CD4-positive, CD25-positive, alpha-beta regulatory T cell (primary cell): ENCODE results near the gene TTC39A. TPM values are rescaled to one million over a fixed set of nuclear protein-coding genes. Genes with fewer than 3 reads are reported as not detected.

Experiments used
- ATAC-seq, 2 donors: fragments of 150-1000 bp; cut with Tn5 transposase; one replicate each; pipeline ENCODE4 v1.10.0; 2021; ENCODE audit warnings: low read depth in 2 of 2, moderate number of reproducible peaks in 2 of 2, moderate library complexity in 1 of 2
- DNase-seq, 3 donors: peaks; one replicate each; pipeline versions ENCODE4 v3.0.0 to v3.0.0-alpha.2; 2012 to 2022; ENCODE audit warnings: mixed read lengths in 1 of 3
- H3K27ac ChIP-seq: one replicate; pipeline ENCODE4 v1.7.0; 2013; ENCODE audit warnings: mild to moderate bottlenecking, low read length; ENCODE audit not compliant: insufficient read depth, poor library complexity, severe bottlenecking
- H3K27me3 ChIP-seq: one replicate; pipeline ENCODE4 v1.7.0; 2013; ENCODE audit warnings: low read length; ENCODE audit not compliant: control insufficient read depth, insufficient read depth
- H3K36me3 ChIP-seq: one replicate; pipeline ENCODE4 v1.7.0; 2013; ENCODE audit warnings: mild to moderate bottlenecking, low read length, moderate library complexity; ENCODE audit not compliant: control insufficient read depth, insufficient read depth
- H3K4me1 ChIP-seq: 2 replicates; pipeline ENCODE4 v1.7.0; 2013; ENCODE audit warnings: mild to moderate bottlenecking, low read length; ENCODE audit not compliant: insufficient read depth, control insufficient read depth, poor library complexity, severe bottlenecking
- H3K4me3 ChIP-seq: one replicate; pipeline ENCODE4 v1.7.0; 2013; ENCODE audit warnings: low read depth, mild to moderate bottlenecking, low read length, moderate library complexity
- H3K9me3 ChIP-seq, 2 experiments: 1 replicate in 1 of 2; 2 replicates in 1 of 2; pipeline ENCODE4 v1.7.0; 2013; ENCODE audit warnings: low read length in 2 of 2, mild to moderate bottlenecking in 1 of 2, moderate library complexity in 1 of 2; ENCODE audit not compliant: control insufficient read depth in 2 of 2
- H3K27ac Mint-ChIP-seq, 3 donors: one replicate each; pipeline ENCODE4 v1.8.0; 2020 to 2022; ENCODE audit warnings: mild to moderate bottlenecking in 3 of 3, mixed read lengths in 3 of 3, moderate library complexity in 2 of 3
- H3K27me3 Mint-ChIP-seq: one replicate; pipeline ENCODE4 v1.8.0; 2022; ENCODE audit warnings: mild to moderate bottlenecking, mixed read lengths
- H3K36me3 Mint-ChIP-seq: one replicate; pipeline ENCODE4 v1.8.0; 2020; ENCODE audit warnings: mixed read lengths
- H3K4me1 Mint-ChIP-seq, 4 donors: one replicate each; pipeline ENCODE4 v1.8.0; 2020 to 2022; ENCODE audit warnings: mixed read lengths in 4 of 4, mild to moderate bottlenecking in 1 of 4
- H3K4me3 Mint-ChIP-seq, 4 donors: one replicate each; pipeline ENCODE4 v1.8.0; 2020 to 2022; ENCODE audit warnings: mild to moderate bottlenecking in 4 of 4, mixed read lengths in 4 of 4, moderate library complexity in 3 of 4
- H3K9me3 Mint-ChIP-seq, 7 donors: one replicate each; pipeline ENCODE4 v1.8.0; 2020 to 2022; ENCODE audit warnings: mixed read lengths in 7 of 7, mild to moderate bottlenecking in 3 of 7, moderate library complexity in 2 of 7
- polyA plus RNA-seq, 4 donors: library from polyadenylated mRNA; unstranded; fragments of 300-500 nt; fragmentation: Illumina TruSeq; gene quantifications; one replicate each; pipeline ENCODE4 v1.2.3, GENCODE V29; 2021
- total RNA-seq: library from RNA; stranded (reverse); gene quantifications from one replicate; pipeline ENCODE4 v1.2.3, GENCODE V29; 2022

TTC39A gene
- total and polyA plus RNA-seq, 5 donors from 2014 or later, result 0.09 TPM; not detected in 4

DNA sequence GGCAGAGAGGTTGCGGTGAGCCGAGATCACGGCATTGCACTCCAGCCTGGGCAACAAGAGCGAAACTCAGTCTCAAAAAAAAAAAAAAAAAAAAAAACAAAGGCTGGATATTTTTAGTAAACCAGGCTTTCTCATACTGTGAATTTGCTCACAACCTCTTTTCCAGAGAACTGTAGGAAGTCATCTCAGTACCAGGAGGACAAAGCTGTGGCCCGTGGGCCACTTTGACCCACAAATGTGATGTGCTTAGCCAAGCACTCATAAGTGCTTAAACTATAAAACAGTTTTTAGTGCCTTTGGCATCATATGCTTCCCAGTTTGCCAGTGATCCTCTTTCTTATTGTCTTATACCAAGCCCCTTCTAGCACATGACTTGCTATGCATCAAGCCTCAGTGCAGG lies 47.8 kb downstream of the TTC39A start:
- H3K27me3 Mint-ChIP-seq, result no peaks in the 10 kb centered on the region
- Histone ChIP-seq H3K4me3 (no peak overlapping the region), H3K4me1 (no peaks in the 10 kb centered on the region), H3K9me3 (no peaks in the 10 kb centered on the region), H3K36me3 (no peaks in the 10 kb centered on the region), H3K27ac (no peak overlapping the region), H3K27me3 (no peaks in the 10 kb centered on the region)
- ATAC-seq, result no peak
- no peak for DNase-seq
- no peak overlapping the region for H3K4me3 Mint-ChIP-seq
- no peaks in the 10 kb centered on the region for H3K9me3 Mint-ChIP-seq
- no peak overlapping the region for H3K27ac Mint-ChIP-seq
- peaks cover 7% of the 10 kb centered on the region for H3K36me3 Mint-ChIP-seq
- no peaks in the 10 kb centered on the region for H3K4me1 Mint-ChIP-seq

DNA sequence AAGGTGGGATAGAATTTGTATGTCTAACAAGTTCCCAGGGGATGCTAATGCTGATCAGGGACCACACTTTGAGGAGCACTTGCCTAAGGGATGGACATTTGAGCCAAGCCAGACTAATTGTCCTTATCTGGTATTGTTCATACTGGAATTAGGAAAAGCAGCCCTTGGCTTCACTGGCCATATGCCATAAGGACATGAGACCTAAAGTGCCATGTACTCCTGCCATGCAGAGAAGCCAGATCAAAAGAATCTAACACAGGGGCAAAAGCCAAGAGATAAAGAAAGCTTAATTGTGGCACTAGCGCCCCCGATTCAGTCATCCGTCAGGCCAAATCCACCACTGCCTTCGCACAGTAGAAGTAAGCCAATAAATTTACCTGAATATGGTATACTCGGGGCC lies 48.6 kb downstream of the TTC39A start:
- no peaks in the 10 kb centered on the region for H3K9me3 Mint-ChIP-seq
- no peaks in the 10 kb centered on the region for H3K27me3 ChIP-seq
- H3K4me1 Mint-ChIP-seq, result no peaks in the 10 kb centered on the region
- no peak overlapping the region for H3K4me3 ChIP-seq
- no peaks in the 10 kb centered on the region for H3K36me3 ChIP-seq
- ATAC-seq (no peak), DNase-seq (no peak)
- peaks cover 9% of the 10 kb centered on the region for H3K36me3 Mint-ChIP-seq
- H3K27me3 Mint-ChIP-seq, result no peaks in the 10 kb centered on the region
- H3K27ac Mint-ChIP-seq, result no peak overlapping the region
- no peak overlapping the region for H3K27ac ChIP-seq
- H3K4me3 Mint-ChIP-seq, result no peak overlapping the region
- no peaks in the 10 kb centered on the region for H3K9me3 ChIP-seq
- no peaks in the 10 kb centered on the region for H3K4me1 ChIP-seq

DNA sequence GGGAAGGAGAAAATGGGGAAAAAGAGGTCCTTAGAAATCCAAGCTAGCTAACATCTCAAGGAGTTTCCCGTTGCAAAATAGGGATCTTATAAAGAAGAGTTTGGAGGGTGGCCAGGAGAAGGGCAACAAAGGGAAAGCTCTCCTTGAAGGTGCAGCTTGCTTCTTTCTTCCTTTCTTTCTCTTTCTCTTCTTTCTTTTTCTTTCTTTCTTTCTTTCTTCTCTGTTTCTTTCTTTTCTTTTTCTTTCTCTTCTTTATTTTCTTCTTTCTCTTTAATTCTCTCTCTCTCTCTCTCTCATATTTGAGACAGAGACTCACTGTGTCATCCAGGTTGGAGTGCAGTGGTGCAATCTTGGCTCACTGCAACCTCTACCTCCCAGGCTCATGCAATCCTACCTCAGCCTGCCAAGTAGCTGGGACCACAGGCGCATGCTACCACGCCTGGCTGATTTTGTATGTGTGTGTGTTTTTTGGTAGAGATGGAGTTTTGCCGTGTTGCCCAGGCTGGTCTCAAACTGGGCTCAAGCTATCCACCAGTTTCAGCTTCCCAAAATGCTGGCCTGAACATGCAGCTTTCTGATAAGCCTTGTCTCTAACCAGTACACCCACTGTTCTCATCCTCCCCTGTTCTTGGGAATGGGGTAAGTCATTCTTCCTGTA lies 49.9 kb downstream of the TTC39A start:
- no peak for ATAC-seq
- Histone ChIP-seq H3K27me3 (no peaks in the 10 kb centered on the region), H3K36me3 (peaks cover 6% of the 10 kb centered on the region), H3K4me1 (no peaks in the 10 kb centered on the region), H3K4me3 (no peak overlapping the region), H3K9me3 (no peaks in the 10 kb centered on the region), H3K27ac (no peak overlapping the region)
- DNase-seq, result no peak
- H3K27ac Mint-ChIP-seq, result no peak overlapping the region
- H3K27me3 Mint-ChIP-seq, result no peaks in the 10 kb centered on the region
- H3K4me1 Mint-ChIP-seq, result no peaks in the 10 kb centered on the region
- H3K4me3 Mint-ChIP-seq, result no peak overlapping the region
- no peaks in the 10 kb centered on the region for H3K9me3 Mint-ChIP-seq
- peaks cover 9% of the 10 kb centered on the region for H3K36me3 Mint-ChIP-seq

DNA sequence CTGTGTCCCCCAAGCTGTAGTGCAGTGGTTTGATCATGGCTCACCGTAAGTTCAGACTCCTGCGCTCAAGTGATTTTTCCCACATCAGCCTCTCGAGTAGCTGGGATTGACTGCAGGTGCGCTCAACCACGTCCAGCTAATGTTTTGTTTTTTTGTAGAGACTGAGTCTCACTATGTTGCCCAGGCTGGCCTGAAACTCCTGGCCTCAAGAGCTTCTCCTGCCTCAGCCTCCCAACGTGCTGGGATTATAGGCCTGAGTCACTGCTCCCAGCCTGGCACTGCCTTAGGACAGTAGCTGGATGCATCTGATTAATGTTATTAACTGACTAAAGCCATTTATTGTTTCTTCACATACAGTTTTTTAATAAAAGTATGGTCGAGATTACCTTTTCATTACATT lies 54.1 kb downstream of the TTC39A start:
- no peak overlapping the region for H3K27ac Mint-ChIP-seq

DNA sequence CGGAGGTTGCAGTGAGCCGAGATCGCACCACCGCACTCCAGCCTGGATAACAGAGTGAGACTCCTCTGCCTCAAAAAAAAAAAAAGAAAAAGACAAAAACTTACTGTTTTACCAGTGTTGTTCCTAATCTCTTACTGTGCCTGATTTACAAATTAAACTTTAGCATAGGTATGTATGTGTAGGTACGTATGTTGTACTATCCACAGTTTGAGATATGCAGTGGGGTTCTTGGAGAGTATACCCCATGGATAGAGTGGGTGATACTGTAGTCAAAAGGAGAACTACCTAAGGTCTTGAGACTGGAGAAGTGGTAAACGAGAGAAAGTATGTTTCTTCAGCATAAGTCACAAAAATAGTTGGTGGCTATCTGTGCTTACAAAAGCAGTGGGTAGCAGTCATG lies 55.7 kb downstream of the TTC39A start:
- Mint-ChIP-seq H3K4me1 (peaks cover 0 to 2% (median under 1%) of the 10 kb centered on the region in 4 donors), H3K4me3 (no peak overlapping the region), H3K36me3 (peaks cover 21% of the 10 kb centered on the region), H3K27me3 (no peaks in the 10 kb centered on the region), H3K27ac (no peak overlapping the region), H3K9me3 (no peaks in the 10 kb centered on the region)
- H3K4me3 ChIP-seq, result no peak overlapping the region
- peaks cover 30% of the 10 kb centered on the region for H3K36me3 ChIP-seq
- no peaks in the 10 kb centered on the region for H3K9me3 ChIP-seq
- DNase-seq, result no peak
- no peak for ATAC-seq
- no peaks in the 10 kb centered on the region for H3K27me3 ChIP-seq
- H3K4me1 ChIP-seq, result no peaks in the 10 kb centered on the region
- no peak overlapping the region for H3K27ac ChIP-seq

More for the DNA sequence above, 54.1 kb downstream of the TTC39A start:
- H3K27me3 ChIP-seq, result no peaks in the 10 kb centered on the region
- peaks cover 15% of the 10 kb centered on the region for H3K36me3 ChIP-seq
- Mint-ChIP-seq H3K27me3 (no peaks in the 10 kb centered on the region), H3K4me3 (no peak overlapping the region), H3K36me3 (peaks cover 13% of the 10 kb centered on the region), H3K9me3 (no peaks in the 10 kb centered on the region), H3K4me1 (peaks cover 0 to 1% (median 0%) of the 10 kb centered on the region in 4 donors)
- ATAC-seq, result no peak
- DNase-seq, result no peak
- no peak overlapping the region for H3K4me3 ChIP-seq
- no peak overlapping the region for H3K27ac ChIP-seq
- no peaks in the 10 kb centered on the region for H3K4me1 ChIP-seq
- H3K9me3 ChIP-seq, result no peaks in the 10 kb centered on the region

DNA sequence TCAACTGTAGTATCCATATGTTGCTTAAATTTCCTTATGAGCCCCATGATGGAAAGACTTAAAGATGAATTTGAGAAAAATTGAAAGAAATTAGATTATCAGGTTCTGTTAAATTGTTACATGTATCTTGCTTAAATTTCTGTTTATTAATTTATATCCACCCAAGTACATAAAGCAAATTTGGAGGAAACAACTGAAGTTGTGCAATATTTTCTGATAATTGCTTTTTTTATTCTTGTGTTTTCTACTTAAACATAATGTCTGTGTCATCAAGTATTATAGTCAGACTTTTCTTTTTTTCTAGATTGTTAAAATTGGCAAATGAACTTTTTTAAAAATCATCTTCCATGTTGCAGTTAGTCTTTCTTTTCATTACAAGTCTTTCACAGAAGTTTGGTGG lies 57.4 kb downstream of the TTC39A start:
- Mint-ChIP-seq H3K36me3 (peaks cover 17% of the 10 kb centered on the region), H3K9me3 (no peaks in the 10 kb centered on the region), H3K27me3 (no peaks in the 10 kb centered on the region), H3K4me3 (no peak overlapping the region), H3K4me1 (peaks cover 7 to 9% (median 8%) of the 10 kb centered on the region in 4 donors), H3K27ac (no peak overlapping the region)
- DNase-seq, result no peak
- no peak for ATAC-seq
- H3K27me3 ChIP-seq, result no peaks in the 10 kb centered on the region
- no peaks in the 10 kb centered on the region for H3K9me3 ChIP-seq
- peaks cover 5% of the 10 kb centered on the region for H3K4me1 ChIP-seq
- H3K36me3 ChIP-seq, result peaks cover 30% of the 10 kb centered on the region
- H3K27ac ChIP-seq, result no peak overlapping the region
- H3K4me3 ChIP-seq, result no peak overlapping the region

DNA sequence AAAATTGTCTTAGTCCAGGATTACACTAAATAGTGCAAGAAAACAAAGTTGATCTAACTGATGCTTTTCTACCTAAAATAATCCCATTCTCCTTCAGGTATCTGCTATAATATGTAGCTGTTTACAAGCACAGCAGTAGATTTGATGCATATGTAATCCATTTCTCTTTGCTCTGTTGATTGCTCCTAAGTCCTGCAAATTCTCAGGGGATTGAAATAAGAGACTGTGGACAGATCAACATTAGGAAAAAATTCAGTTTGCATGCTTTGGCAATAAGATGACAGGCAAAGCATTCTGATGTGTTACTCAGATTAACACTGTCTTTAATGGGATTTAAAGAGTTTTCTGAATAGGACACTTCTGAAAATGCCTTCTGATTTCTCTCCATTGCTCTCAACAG lies 59.6 kb downstream of the TTC39A start:
- Mint-ChIP-seq H3K36me3 (peaks cover 15% of the 10 kb centered on the region), H3K27me3 (no peaks in the 10 kb centered on the region), H3K27ac (peak overlapping the region in 1 of 3 donors; percentile 2)

DNA sequence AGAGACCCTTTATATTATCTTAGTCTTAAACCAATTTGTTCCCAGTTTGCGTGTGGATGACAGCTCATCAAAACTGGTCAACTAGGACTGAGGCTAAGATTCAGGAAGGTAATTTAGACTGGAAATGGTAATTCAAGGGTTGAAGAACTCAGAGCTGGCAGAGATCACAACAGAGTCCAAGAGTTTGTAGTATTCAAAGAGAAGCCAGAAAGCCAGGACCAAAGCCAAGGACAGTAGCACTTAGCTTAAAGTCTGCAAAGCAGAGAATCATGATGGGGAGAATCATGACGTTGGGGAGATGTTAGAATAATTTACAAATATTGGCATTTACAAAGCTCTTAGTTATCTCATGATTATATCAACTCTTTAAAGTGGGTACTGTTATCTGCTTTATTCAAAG lies 61.7 kb downstream of the TTC39A start:
- H3K36me3 ChIP-seq, result peaks cover 24% of the 10 kb centered on the region
- H3K4me3 ChIP-seq, result no peak overlapping the region
- ATAC-seq (no peak), DNase-seq (no peak)
- Mint-ChIP-seq H3K27ac (peak overlapping the region; percentile 55 to 65 (median 57)), H3K4me3 (no peak overlapping the region), H3K4me1 (peaks cover 19 to 46% (median 40%) of the 10 kb centered on the region in 4 donors), H3K27me3 (no peaks in the 10 kb centered on the region), H3K36me3 (peaks cover 12% of the 10 kb centered on the region), H3K9me3 (no peaks in the 10 kb centered on the region)
- H3K27ac ChIP-seq, result no peak overlapping the region
- peaks cover 9% of the 10 kb centered on the region for H3K4me1 ChIP-seq
- no peaks in the 10 kb centered on the region for H3K9me3 ChIP-seq
- H3K27me3 ChIP-seq, result no peaks in the 10 kb centered on the region

More for the DNA sequence above, 59.6 kb downstream of the TTC39A start:
- H3K36me3 ChIP-seq, result peaks cover 24% of the 10 kb centered on the region
- H3K27ac ChIP-seq, result no peak overlapping the region
- ATAC-seq (no peak), DNase-seq (no peak)
- H3K4me3 ChIP-seq, result no peak overlapping the region
- H3K4me1 ChIP-seq, result peaks cover 9% of the 10 kb centered on the region
- H3K27me3 ChIP-seq, result no peaks in the 10 kb centered on the region
- Mint-ChIP-seq H3K9me3 (no peaks in the 10 kb centered on the region), H3K4me3 (no peak overlapping the region), H3K4me1 (peaks cover 14 to 28% (median 21%) of the 10 kb centered on the region in 4 donors)
- H3K9me3 ChIP-seq, result no peaks in the 10 kb centered on the region
